GM12865 (cell line): ENCODE data around the gene HLA-DRB1.

ENCODE experiments used
- DNase-seq: peaks from one replicate; pipeline ENCODE4 v3.0.0; 2010; ENCODE audit warnings: low read depth
- H3K4me3 ChIP-seq: 2 replicates; pipeline ENCODE4 v1.5.1; 2011; ENCODE audit warnings: mild to moderate bottlenecking, low read depth, low read length, control low read depth
- TF ChIP-seq, protein P1 (sequence below): IDR thresholded peaks from 2 replicates; pipeline ENCODE4 v1.5.1; 2011; ENCODE audit warnings: low read length, control low read depth, low read depth, inconsistent platforms; ENCODE audit not compliant: insufficient read depth; ENCODE audit errors: missing control alignments

Gene HLA-DRB1

DNA sequence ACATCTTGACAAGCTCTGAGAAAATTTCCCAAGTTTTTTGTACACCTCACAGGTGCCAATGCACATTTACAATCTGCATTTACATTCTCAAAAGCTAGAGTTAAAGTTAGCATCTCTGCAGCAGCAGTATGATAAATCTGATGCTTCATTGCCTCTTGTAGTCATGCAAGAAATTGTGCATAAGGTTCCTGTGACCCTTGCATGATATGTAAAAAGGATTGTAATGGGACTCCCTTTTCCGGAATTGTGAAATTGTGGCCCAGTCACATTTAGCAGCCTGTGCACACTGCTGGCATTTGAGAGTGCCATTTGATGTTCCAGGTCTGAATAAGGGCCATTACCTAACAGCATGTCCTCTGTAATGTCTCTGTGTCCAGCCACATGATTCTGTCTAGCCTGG is 24.1 kb downstream of the HLA-DRB1 start:
- TF ChIP-seq, protein P1, sequence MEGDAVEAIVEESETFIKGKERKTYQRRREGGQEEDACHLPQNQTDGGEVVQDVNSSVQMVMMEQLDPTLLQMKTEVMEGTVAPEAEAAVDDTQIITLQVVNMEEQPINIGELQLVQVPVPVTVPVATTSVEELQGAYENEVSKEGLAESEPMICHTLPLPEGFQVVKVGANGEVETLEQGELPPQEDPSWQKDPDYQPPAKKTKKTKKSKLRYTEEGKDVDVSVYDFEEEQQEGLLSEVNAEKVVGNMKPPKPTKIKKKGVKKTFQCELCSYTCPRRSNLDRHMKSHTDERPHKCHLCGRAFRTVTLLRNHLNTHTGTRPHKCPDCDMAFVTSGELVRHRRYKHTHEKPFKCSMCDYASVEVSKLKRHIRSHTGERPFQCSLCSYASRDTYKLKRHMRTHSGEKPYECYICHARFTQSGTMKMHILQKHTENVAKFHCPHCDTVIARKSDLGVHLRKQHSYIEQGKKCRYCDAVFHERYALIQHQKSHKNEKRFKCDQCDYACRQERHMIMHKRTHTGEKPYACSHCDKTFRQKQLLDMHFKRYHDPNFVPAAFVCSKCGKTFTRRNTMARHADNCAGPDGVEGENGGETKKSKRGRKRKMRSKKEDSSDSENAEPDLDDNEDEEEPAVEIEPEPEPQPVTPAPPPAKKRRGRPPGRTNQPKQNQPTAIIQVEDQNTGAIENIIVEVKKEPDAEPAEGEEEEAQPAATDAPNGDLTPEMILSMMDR = no peak
- DNase-seq = no peak
- no peak overlapping the region for H3K4me3 ChIP-seq

GRCh38 chr6:32562940-32563339 is 26.7 kb downstream of the HLA-DRB1 start:
- H3K4me3 ChIP-seq = no peak overlapping the region
- no peak for DNase-seq
- TF ChIP-seq, protein P1 = no peak

DNA sequence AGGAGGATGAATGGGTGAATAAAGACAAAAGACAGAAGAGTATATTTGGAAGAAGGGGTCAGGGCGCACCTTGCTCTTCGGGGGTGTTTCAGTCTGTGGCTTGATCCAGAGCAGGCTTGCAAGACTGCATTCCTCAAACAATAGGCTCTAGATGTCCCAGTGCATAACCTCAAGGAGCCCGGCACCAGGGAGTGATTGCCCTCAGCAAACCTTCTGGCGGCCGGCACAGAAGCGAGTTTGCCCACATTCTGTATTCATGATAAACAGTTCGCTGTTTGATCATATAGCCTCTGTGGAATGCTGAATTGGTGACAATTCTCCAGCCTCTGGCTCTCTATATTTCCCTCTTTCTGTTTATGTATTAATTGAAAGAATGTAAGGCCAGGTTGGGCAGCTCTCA is 29.9 kb downstream of the HLA-DRB1 start:
- no peak for DNase-seq
- TF ChIP-seq, protein P1 = no peak
- no peak overlapping the region for H3K4me3 ChIP-seq

DNA sequence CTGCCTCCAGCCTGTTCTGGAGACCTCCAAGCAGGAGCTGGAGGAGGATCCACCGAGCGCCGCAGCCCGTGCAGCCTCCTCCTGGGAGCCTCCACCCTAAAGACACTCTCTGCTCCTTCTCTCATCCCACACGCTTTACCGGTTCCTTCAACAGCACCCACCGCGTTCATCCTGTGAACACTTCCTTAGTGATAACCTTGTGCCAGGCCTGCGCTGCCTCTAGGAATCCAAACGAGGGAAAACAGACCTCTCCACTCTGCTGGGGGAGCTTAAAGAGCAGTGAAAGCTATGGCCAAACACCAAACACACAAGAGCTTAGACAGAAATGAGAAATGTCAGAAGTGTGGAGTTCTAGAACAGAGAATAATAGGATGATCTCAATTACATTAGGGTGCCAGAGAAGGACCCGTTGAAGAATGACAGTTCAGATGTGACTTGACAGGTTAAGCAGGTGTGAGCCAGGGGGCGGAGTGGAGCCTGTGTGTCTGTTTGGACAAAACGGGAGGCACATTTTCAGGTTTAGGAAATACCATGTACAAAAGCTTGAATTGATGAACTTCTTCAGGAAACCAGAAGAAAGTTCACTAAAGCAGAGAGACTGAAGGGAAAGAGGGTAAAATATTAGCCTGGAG is 31.1 kb downstream of the HLA-DRB1 start:
- DNase-seq = no peak
- no peak overlapping the region for H3K4me3 ChIP-seq
- TF ChIP-seq, protein P1 = no peak

DNA sequence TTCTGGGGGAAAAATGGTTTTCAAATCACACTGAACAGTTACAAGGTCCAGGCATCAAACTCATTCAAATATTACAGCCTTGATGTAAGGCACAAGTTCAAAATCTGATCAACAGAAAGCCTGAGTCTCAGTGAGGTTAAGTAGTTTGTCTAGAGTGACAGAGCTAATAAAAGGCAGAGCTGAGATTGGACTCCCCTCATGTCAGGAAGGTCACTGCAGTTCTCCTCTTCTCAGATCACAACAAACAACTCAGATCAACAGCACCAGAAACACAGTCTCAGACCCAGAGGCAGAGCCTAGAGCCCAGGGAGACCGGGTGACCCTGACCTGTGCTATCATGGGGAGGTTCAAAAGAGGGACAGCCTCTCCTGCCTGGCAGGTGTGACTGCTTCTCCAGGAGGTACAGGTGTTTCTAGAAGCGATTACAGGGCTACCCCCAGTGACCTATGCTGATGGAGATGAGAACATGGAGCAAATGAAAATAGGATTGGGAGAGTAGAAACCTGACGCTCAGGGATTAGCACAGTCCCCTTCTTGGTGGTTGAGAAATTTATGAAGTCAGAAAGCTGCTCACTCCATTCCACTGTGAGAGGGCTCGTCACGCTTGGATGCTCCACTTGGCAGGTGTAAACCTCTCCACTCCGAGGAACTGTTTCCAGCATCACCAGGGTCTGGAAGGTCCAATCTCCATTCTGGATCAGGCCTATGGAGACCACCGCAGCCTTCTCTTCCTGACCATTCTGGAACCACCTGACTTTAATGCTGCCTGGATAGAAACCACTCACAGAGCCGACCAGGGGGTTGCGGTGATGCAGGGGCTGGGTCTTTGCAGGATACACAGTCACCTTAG is 35.3 kb downstream of the HLA-DRB1 start:
- no peak for DNase-seq
- TF ChIP-seq, protein P1 = no peak
- H3K4me3 ChIP-seq = no peak overlapping the region

- no peak for DNase-seq
- H3K4me3 ChIP-seq = no peak overlapping the region
- TF ChIP-seq, protein P1 = no peak
Measured at GRCh38 chr6:32553037-32553742, 36.5 kb downstream of the HLA-DRB1 start.
